Peyer's patch (tissue), 4 donors: ENCODE measurements around the gene TAAR5. TPM values are rescaled to one million over a fixed set of nuclear protein-coding genes. Genes with fewer than 3 reads are reported as not detected.
A peak's percentile ranks its signal among the peaks of the same experiment; 100 is the strongest.

ENCODE experiments used
- DNase-seq, 3 donors: peaks; one replicate each; pipeline ENCODE4 v3.0.0-alpha.2; 2017 to 2019
- H3K27ac ChIP-seq, 4 donors: fragments of 200-600 bp; sonication (generic); one replicate each; pipeline ENCODE4 v1.5.1; 2016 to 2019
- H3K27me3 ChIP-seq, 2 donors: fragments of 200-600 bp; sonication (generic); one replicate each; pipeline ENCODE4 v1.5.1; 2019
- H3K36me3 ChIP-seq, 3 donors: fragments of 200-600 bp; sonication (generic); one replicate each; pipeline ENCODE4 v1.5.1; 2016 to 2019
- H3K4me1 ChIP-seq, 4 donors: fragments of 200-600 bp; sonication (generic); one replicate each; pipeline ENCODE4 v1.5.1; 2016 to 2019
- H3K4me3 ChIP-seq, 4 donors: fragments of 200-600 bp; sonication (generic); 1 replicate in 3 of 4; 2 replicates in 1 of 4; pipeline ENCODE4 v1.5.1; 2016 to 2019; ENCODE audit warnings: mild to moderate bottlenecking in 1 of 4
- H3K9me3 ChIP-seq, 4 donors: fragments of 200-600 bp; sonication (generic); one replicate each; pipeline ENCODE4 v1.5.1; 2016 to 2019; ENCODE audit warnings: mild to moderate bottlenecking in 1 of 4
- POLR2A ChIP-seq, 2 donors: fragments of 450-650 bp; IDR thresholded peaks; one replicate each; pipeline ENCODE4 v1.5.1; 2017; ENCODE audit warnings: antibody characterized with exemption in 2 of 2, mild to moderate bottlenecking in 2 of 2, moderate library complexity in 2 of 2
- total RNA-seq, 4 donors: library from RNA; depleted of rRNA; stranded (reverse); fragments of >200 nt; gene quantifications; one replicate each; pipeline ENCODE4 v1.1.0, GENCODE V29; 2016
- TF ChIP-seq, protein P1 (sequence below), 6 experiments: fragments of 450-650 bp in 4 of 6; fragments of 200-600 bp in 2 of 6; sonication (generic) in 1 of 6; IDR thresholded peaks; one replicate each; pipeline ENCODE4 v1.5.1; 2017 to 2019; ENCODE audit warnings: antibody characterized with exemption in 6 of 6, mild to moderate bottlenecking in 3 of 6, moderate library complexity in 1 of 6

The TAAR5 gene
- total RNA-seq, 4 donors from 2014 or later: not detected

DNA sequence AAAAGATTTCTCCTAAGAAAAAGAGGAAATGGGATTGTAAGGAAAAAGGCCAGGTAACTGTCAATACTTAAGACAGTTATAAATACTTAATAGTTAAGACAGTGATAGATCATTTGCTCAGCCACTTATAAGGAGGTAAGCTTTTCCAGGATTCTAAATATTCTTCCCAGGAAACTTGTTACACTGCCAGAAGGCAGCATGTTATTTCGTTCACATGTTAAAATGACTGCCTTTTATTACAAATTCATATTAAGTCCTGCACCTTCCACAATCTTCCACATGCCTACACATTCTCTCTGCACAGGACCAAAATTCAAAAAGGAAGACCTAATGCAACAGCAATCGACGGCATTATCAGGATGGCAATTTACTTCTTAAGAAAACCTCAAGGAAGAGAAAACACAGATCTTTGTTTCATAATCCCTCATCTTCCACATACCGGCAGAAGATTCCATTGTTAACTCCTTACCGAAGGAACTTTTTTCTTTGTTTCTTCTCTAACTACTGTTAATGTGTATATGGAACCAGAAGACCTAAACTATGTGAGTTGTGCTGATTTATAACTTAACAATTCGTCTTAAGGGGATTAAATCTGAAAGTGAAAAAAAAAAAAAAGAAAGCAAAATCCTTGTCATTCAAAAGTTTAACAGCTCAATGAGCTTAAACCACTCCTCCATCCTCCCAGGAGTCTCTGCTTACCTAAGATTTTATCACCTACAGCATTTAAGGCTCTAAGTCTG lies 33.7 kb upstream of the TAAR5 start:
- no peak for DNase-seq
- Histone ChIP-seq H3K27me3 (no peaks in the 10 kb centered on the region), H3K4me3 (no peak overlapping the region), H3K27ac (no peak overlapping the region), H3K9me3 (no peaks in the 10 kb centered on the region), H3K36me3 (no peaks in the 10 kb centered on the region), H3K4me1 (no peaks in the 10 kb centered on the region)
- TF ChIP-seq, protein P1, sequence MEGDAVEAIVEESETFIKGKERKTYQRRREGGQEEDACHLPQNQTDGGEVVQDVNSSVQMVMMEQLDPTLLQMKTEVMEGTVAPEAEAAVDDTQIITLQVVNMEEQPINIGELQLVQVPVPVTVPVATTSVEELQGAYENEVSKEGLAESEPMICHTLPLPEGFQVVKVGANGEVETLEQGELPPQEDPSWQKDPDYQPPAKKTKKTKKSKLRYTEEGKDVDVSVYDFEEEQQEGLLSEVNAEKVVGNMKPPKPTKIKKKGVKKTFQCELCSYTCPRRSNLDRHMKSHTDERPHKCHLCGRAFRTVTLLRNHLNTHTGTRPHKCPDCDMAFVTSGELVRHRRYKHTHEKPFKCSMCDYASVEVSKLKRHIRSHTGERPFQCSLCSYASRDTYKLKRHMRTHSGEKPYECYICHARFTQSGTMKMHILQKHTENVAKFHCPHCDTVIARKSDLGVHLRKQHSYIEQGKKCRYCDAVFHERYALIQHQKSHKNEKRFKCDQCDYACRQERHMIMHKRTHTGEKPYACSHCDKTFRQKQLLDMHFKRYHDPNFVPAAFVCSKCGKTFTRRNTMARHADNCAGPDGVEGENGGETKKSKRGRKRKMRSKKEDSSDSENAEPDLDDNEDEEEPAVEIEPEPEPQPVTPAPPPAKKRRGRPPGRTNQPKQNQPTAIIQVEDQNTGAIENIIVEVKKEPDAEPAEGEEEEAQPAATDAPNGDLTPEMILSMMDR (IDR thresholded peaks at IDR 0.05): no peak
- no peak for TF ChIP-seq POLR2A (IDR thresholded peaks at IDR 0.05)

DNA sequence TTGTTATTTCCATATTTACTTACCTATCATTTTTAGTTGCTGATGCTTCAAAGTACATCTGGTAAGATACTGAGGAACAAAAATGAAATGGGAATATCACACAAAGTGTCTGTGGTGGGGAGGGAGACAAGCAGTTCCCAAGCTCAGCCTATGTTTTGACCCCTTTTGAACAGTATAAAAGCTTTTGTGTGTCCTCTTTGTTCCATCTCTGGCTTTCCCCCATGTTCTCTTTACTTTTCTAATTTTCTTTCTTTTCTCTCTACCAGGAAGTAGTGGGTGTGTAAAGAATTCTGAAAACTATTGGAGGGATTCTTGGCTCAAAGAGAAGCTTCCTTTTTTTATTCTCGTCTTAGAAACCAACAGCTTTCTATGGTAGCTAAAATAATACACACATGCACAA lies 27.1 kb upstream of the TAAR5 start:
- no peak for DNase-seq
- Histone ChIP-seq H3K36me3 (no peaks in the 10 kb centered on the region), H3K27me3 (no peaks in the 10 kb centered on the region), H3K4me1 (no peaks in the 10 kb centered on the region), H3K27ac (no peak overlapping the region), H3K4me3 (no peak overlapping the region), H3K9me3 (no peaks in the 10 kb centered on the region)
- TF ChIP-seq, protein P1 (IDR thresholded peaks at IDR 0.05): no peak
- no peak for TF ChIP-seq POLR2A (IDR thresholded peaks at IDR 0.05)

DNA sequence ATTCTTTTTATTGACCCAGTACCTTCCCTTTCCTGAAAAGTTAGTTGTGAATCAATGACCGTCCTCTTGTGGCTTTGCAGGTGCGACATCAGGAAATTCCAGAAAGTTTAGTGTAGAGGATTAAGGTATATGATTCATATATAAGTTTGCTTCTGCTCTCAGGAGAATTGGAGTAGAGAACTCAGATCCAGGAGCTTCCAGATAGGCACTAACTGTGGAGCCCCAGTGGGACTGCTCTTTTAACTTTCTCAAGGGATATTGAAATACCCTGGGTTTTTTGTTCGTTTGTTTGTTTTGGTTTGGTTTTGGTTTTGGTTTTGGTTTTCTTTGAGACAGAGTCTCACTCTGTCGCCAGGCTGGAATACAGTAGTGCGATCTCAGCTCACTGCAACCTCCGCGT lies 25.0 kb upstream of the TAAR5 start:
- no peaks in the 10 kb centered on the region for H3K9me3 ChIP-seq
- no peak for DNase-seq
- peak overlapping the region in 1 of 4 donors; percentile 52 for H3K27ac ChIP-seq
- TF ChIP-seq, protein P1 (IDR thresholded peaks at IDR 0.05): no peak
- no peak for TF ChIP-seq POLR2A (IDR thresholded peaks at IDR 0.05)
- H3K4me3 ChIP-seq: peak overlapping the region; percentile 18 to 48 (median 31)
- H3K36me3 ChIP-seq: no peaks in the 10 kb centered on the region
- no peaks in the 10 kb centered on the region for H3K27me3 ChIP-seq
- H3K4me1 ChIP-seq: no peaks in the 10 kb centered on the region

DNA sequence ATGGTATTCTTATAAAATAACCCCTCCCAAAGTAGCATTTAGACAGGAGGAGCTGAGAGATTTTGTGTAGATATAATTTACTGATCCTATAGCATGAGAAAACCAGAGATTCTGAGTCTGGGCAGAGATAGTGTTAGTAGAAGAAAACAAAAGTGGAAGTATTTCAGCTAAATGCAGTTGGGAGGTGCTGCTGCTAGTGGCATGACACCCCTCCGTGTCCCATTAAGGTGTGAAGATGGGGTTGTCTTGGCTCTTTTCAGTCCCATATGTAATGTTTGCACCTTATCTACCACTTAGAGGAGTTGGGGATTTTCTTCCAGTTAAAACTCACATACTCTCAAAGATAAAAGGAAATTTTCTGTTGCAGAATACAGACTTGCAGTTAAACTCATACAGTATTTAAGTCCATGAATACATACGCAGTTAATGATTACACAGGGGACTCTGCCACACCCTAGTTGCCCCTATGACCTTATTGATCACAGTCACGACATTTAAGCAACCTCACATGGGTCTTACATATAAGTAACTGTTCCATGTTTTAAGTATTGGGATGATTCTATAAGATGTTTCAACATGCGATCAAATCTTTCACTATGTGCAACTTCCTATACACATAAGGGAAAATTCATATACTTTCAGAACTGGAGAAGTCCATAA lies 23.0 kb upstream of the TAAR5 start:
- Histone ChIP-seq H3K4me1 (no peaks in the 10 kb centered on the region), H3K4me3 (peak overlapping the region in 2 of 4 donors; percentile 26 to 35), H3K27ac (peak overlapping the region in 2 of 4 donors; percentile 47 to 52), H3K36me3 (no peaks in the 10 kb centered on the region), H3K9me3 (no peaks in the 10 kb centered on the region), H3K27me3 (no peaks in the 10 kb centered on the region)
- DNase-seq: peak in 1 of 3 donors; percentile 65
- TF ChIP-seq POLR2A (IDR thresholded peaks at IDR 0.05): no peak
- TF ChIP-seq, protein P1 (IDR thresholded peaks at IDR 0.05): no peak

DNA sequence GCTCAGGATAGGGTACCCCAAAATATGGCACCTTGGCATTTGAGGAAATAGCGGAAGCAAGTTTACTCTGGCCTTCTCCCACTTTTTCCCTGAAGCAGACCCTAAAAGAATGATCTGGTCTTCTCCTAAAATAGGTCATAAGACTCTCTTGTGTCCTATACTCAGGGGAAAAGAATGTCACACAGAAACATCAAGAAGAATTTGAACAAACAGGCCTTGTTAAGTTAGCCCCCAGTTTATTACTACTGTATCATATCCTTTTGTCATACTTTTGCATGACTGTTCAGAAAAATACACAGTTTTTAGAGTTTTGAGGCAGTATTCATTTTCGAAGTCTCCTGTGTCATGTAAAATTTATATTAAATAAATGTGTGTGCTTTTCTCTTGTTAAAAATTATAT lies 22.1 kb upstream of the TAAR5 start:
- no peaks in the 10 kb centered on the region for H3K4me1 ChIP-seq
- no peak overlapping the region for H3K27ac ChIP-seq
- H3K27me3 ChIP-seq: no peaks in the 10 kb centered on the region
- H3K4me3 ChIP-seq: no peak overlapping the region
- H3K9me3 ChIP-seq: no peaks in the 10 kb centered on the region
- H3K36me3 ChIP-seq: no peaks in the 10 kb centered on the region
- DNase-seq: no peak
- TF ChIP-seq, protein P1 (IDR thresholded peaks at IDR 0.05): no peak
- TF ChIP-seq POLR2A (IDR thresholded peaks at IDR 0.05): no peak
